Stimulated activated memory B cell treated with anti-CD40 and anti-IgM and Interleukin-4, amounts not matched to agents 10 μg/mL and 1 μg/mL and 100 μg/mL, for 72 hours (primary cell): Measurements from ENCODE around the gene ASPRV1.

Experiments
- ATAC-seq: fragments of 150-1000 bp; cut with Tn5 transposase; 2 replicates; pipeline ENCODE4 v1.10.0; 2021
- H3K27ac Mint-ChIP-seq: one replicate; pipeline ENCODE4 v1.8.0; 2022; ENCODE audit warnings: mild to moderate bottlenecking, mixed read lengths
- H3K27me3 Mint-ChIP-seq: one replicate; pipeline ENCODE4 v1.8.0; 2022; ENCODE audit warnings: mixed read lengths
- H3K36me3 Mint-ChIP-seq: one replicate; pipeline ENCODE4 v1.8.0; 2022; ENCODE audit warnings: mixed read lengths
- H3K4me1 Mint-ChIP-seq: one replicate; pipeline ENCODE4 v1.8.0; 2022; ENCODE audit warnings: mixed read lengths
- H3K4me3 Mint-ChIP-seq: one replicate; pipeline ENCODE4 v1.8.0; 2022; ENCODE audit warnings: mild to moderate bottlenecking, moderate library complexity, mixed read lengths
- H3K9me3 Mint-ChIP-seq: one replicate; pipeline ENCODE4 v1.8.0; 2022; ENCODE audit warnings: mixed read lengths

ASPRV1 gene

DNA sequence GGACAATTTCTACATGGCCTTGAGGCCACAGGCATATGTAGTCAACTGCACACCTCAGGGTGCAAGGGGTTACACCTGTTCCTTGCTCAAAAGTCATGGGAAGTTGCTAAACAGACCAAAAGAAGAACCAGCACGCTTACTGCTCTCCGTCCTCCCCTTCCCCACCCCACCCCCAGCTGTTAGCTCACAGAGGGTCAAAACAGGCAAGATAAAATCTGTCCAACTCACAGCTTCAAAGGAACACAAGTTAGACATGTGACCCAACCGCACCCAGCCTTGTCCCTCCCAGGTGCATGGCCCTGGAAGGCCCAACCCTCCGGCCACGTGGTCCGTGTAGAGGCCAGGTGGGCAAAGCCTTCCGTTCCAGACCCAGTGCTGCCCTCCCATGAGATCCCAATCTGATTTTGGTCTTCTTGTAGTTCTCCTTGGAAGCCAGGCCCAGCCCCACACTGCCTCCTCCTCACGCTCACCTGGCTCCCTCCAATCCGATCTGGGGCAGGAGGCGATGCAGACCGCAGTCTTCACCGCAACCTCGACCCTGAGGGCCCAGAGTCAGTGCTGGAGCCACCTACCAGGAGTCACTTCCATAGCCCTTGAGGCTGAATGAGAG is 14.5 kb upstream of the ASPRV1 start:
- no peaks in the 10 kb centered on the region for H3K4me1 Mint-ChIP-seq
- no peaks in the 10 kb centered on the region for H3K36me3 Mint-ChIP-seq
- no peaks in the 10 kb centered on the region for H3K9me3 Mint-ChIP-seq
- no peaks in the 10 kb centered on the region for H3K27me3 Mint-ChIP-seq
- H3K27ac Mint-ChIP-seq = no peak overlapping the region
- no peak overlapping the region for H3K4me3 Mint-ChIP-seq
- ATAC-seq = no peak

DNA sequence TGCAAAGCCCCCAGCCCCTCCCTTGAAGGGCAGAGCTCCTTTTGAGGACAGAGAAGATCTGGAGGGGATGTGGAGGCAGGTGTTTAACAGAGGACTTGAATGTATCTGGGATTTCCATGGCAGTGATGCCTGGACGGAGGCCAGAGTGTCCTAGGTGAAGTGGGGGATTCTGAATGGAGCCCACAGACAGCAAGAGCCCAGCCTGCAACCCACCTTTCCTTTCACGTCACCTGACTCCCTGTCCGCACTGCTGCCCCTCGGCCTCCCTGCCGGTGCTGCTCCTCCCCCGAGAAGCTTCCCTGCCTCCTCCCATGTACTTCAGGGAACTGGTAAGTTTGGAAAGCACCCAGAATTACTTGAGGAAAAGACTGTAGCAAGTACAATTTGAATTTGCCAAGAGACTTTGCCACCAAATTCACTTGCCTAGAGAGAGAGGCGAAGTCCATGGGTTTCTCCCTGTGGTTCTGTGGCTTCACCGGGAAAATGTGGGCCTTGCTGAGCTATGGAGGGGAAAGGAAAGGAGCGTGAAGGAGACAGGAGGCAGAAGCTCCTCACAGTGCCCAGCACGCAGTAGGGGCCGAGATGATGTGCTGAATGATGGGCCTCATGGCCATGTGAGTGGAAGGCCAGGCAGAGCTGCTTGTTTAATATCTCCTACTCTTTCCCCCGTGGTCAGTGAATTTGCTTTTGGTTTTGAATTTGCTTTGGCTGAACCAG is 13.9 kb upstream of the ASPRV1 start:
- Mint-ChIP-seq H3K27ac (no peak overlapping the region), H3K36me3 (no peaks in the 10 kb centered on the region), H3K9me3 (no peaks in the 10 kb centered on the region), H3K4me3 (no peak overlapping the region), H3K27me3 (no peaks in the 10 kb centered on the region), H3K4me1 (no peaks in the 10 kb centered on the region)
- ATAC-seq = no peak

GRCh38 chr2:69973335-69973735 is 11.9 kb upstream of the ASPRV1 start:
- H3K27ac Mint-ChIP-seq = no peak overlapping the region
- no peaks in the 10 kb centered on the region for H3K36me3 Mint-ChIP-seq
- H3K9me3 Mint-ChIP-seq = no peaks in the 10 kb centered on the region
- no peaks in the 10 kb centered on the region for H3K4me1 Mint-ChIP-seq
- ATAC-seq = no peak
- no peaks in the 10 kb centered on the region for H3K27me3 Mint-ChIP-seq
- H3K4me3 Mint-ChIP-seq = no peak overlapping the region

GRCh38 chr2:69972822-69973221 is 11.4 kb upstream of the ASPRV1 start:
- no peaks in the 10 kb centered on the region for H3K27me3 Mint-ChIP-seq
- H3K4me1 Mint-ChIP-seq = no peaks in the 10 kb centered on the region
- no peak for ATAC-seq
- H3K4me3 Mint-ChIP-seq = no peak overlapping the region
- no peaks in the 10 kb centered on the region for H3K36me3 Mint-ChIP-seq
- H3K27ac Mint-ChIP-seq = no peak overlapping the region
- no peaks in the 10 kb centered on the region for H3K9me3 Mint-ChIP-seq

GRCh38 chr2:69969991-69970390 is 8.6 kb upstream of the ASPRV1 start:
- H3K9me3 Mint-ChIP-seq = no peaks in the 10 kb centered on the region
- H3K4me3 Mint-ChIP-seq = no peak overlapping the region
- peaks cover under 1% of the 10 kb centered on the region for H3K4me1 Mint-ChIP-seq
- no peak overlapping the region for H3K27ac Mint-ChIP-seq
- ATAC-seq = no peak
- no peaks in the 10 kb centered on the region for H3K36me3 Mint-ChIP-seq
- no peaks in the 10 kb centered on the region for H3K27me3 Mint-ChIP-seq

DNA sequence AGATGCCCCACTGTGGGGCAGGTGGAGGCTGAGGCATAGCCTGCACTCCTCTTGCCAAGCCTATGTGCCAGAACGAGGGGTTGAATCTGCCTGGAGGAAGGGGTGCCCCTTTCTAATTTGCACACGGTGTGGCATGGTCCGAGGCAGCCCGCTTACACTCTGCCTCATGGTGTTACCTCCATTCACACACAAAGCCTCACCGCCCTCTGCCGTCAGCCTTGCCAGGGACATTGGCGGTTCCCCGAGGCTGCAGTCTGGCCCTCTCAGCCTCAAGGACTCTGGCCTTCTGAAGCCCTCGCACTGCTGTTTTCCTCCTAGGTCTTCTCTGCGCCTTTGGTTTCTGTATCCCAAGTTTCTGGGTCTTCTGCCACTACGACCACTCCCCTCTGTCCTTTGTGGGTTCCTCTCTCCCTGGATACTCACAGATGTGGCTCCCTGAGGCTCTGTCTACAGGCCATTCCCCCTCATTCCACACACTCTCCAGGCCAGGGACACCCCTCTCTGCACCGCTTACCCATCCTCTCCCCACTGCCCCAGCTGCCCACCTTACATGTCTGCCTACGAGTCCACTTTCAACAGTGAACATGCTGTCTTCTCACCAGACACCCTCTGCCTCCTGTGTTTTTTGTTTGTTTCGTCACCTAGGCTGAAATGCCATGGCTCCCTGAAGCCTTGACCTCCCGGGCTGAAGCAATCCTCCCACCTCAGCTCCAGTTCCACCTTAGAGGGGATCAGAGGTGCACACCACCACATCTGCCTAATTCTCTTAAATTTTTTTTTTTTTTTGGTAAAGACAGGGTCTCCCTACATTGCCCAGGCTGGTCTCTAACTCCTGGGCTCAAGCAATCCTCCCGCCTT is 7.9 kb upstream of the ASPRV1 start:
- Mint-ChIP-seq H3K27me3 (no peaks in the 10 kb centered on the region), H3K4me1 (peaks cover 6% of the 10 kb centered on the region), H3K27ac (no peak overlapping the region), H3K9me3 (no peaks in the 10 kb centered on the region), H3K36me3 (no peaks in the 10 kb centered on the region), H3K4me3 (no peak overlapping the region)
- no peak for ATAC-seq

DNA sequence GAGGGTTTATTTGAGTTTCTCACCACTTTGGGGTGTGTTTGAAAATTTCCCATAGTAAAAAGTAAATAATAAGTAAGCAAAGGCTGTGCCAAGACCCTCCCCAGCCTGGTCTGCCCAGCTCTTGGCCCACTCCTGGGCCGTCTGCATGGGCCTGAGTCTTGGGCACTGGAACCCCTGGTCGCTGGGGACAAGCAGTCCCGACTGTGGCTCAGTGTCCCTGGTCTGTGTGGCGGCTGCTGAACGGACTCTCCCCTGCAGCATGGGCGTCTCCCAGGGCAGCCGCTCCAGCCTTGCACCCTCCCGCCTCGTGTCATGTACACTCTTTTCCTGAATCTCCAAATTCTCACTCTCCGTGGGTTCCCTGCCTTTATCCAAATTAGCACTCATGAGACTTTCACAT is 7.2 kb upstream of the ASPRV1 start:
- no peaks in the 10 kb centered on the region for H3K9me3 Mint-ChIP-seq
- H3K36me3 Mint-ChIP-seq = no peaks in the 10 kb centered on the region
- no peak overlapping the region for H3K4me3 Mint-ChIP-seq
- H3K4me1 Mint-ChIP-seq = peaks cover 6% of the 10 kb centered on the region
- H3K27ac Mint-ChIP-seq = no peak overlapping the region
- no peaks in the 10 kb centered on the region for H3K27me3 Mint-ChIP-seq
- no peak for ATAC-seq

- ATAC-seq = no peak
- Mint-ChIP-seq H3K9me3 (no peaks in the 10 kb centered on the region), H3K27ac (no peak overlapping the region), H3K36me3 (no peaks in the 10 kb centered on the region), H3K4me3 (no peak overlapping the region), H3K4me1 (peaks cover 6% of the 10 kb centered on the region), H3K27me3 (no peaks in the 10 kb centered on the region)
These were observed 5.1 kb upstream of the ASPRV1 start for GRCh38 chr2:69966496-69966895.

GRCh38 chr2:69965756-69966445 is 4.5 kb upstream of the ASPRV1 start:
- no peak overlapping the region for H3K27ac Mint-ChIP-seq
- no peaks in the 10 kb centered on the region for H3K36me3 Mint-ChIP-seq
- H3K4me1 Mint-ChIP-seq = peaks cover 6% of the 10 kb centered on the region
- H3K9me3 Mint-ChIP-seq = no peaks in the 10 kb centered on the region
- no peak for ATAC-seq
- no peak overlapping the region for H3K4me3 Mint-ChIP-seq
- no peaks in the 10 kb centered on the region for H3K27me3 Mint-ChIP-seq

- H3K9me3 Mint-ChIP-seq = no peaks in the 10 kb centered on the region
- no peak overlapping the region for H3K27ac Mint-ChIP-seq
- H3K27me3 Mint-ChIP-seq = no peaks in the 10 kb centered on the region
- no peak for ATAC-seq
- H3K4me3 Mint-ChIP-seq = no peak overlapping the region
- no peaks in the 10 kb centered on the region for H3K36me3 Mint-ChIP-seq
- peaks cover 6% of the 10 kb centered on the region for H3K4me1 Mint-ChIP-seq
These were observed 3.0 kb upstream of the ASPRV1 start for GRCh38 chr2:69964353-69964841.

GRCh38 chr2:69962986-69963730 is 1.7 kb upstream of the ASPRV1 start:
- Mint-ChIP-seq H3K9me3 (no peaks in the 10 kb centered on the region), H3K4me3 (no peak overlapping the region), H3K36me3 (no peaks in the 10 kb centered on the region), H3K4me1 (peaks cover 6% of the 10 kb centered on the region), H3K27me3 (no peaks in the 10 kb centered on the region), H3K27ac (no peak overlapping the region)
- ATAC-seq = no peak

GRCh38 chr2:69960821-69961220 is 610 bp downstream of the ASPRV1 start:
- H3K4me3 Mint-ChIP-seq = no peak overlapping the region
- H3K36me3 Mint-ChIP-seq = no peaks in the 10 kb centered on the region
- ATAC-seq = no peak

DNA sequence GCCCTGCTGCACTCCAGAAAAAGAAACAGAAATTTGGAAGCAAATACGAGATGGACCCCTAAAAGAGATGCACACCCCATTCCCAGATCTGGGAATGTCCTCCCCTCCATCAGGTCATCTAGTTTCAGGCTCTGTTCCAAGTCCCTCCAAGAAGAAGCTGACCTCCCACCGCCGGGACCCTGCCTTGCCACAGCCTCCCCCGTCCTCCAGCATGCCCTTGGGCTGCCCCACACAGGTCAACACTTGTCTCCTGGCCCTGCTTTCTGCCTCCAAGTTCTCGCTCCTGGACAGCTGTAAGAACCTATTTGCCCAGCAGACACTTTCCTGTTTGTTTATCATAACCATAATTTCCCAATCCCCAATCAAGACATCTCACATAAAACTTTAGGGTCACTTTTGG is 2.0 kb downstream of the ASPRV1 start:
- Mint-ChIP-seq H3K27ac (no peak overlapping the region), H3K27me3 (no peaks in the 10 kb centered on the region)

More at GRCh38 chr2:69960821-69961220, 610 bp downstream of the ASPRV1 start:
- no peaks in the 10 kb centered on the region for H3K9me3 Mint-ChIP-seq
- H3K4me1 Mint-ChIP-seq = peaks cover 6% of the 10 kb centered on the region
- H3K27me3 Mint-ChIP-seq = no peaks in the 10 kb centered on the region
- no peak overlapping the region for H3K27ac Mint-ChIP-seq

GRCh38 chr2:69958480-69958879 is 3.0 kb downstream of the ASPRV1 start:
- Mint-ChIP-seq H3K36me3 (no peaks in the 10 kb centered on the region), H3K4me1 (no peaks in the 10 kb centered on the region), H3K9me3 (no peaks in the 10 kb centered on the region), H3K27ac (no peak overlapping the region), H3K27me3 (no peaks in the 10 kb centered on the region), H3K4me3 (no peak overlapping the region)
- ATAC-seq = no peak

More for the DNA sequence above, 2.0 kb downstream of the ASPRV1 start:
- no peak for ATAC-seq
- no peaks in the 10 kb centered on the region for H3K9me3 Mint-ChIP-seq
- H3K4me1 Mint-ChIP-seq = peaks cover under 1% of the 10 kb centered on the region
- no peaks in the 10 kb centered on the region for H3K36me3 Mint-ChIP-seq
- no peak overlapping the region for H3K4me3 Mint-ChIP-seq
